Lower leg skin (tissue), 3 donors: ENCODE results near the gene RAB1B.

ENCODE experiments used
- CTCF ChIP-seq, 3 donors: fragments of 450-650 bp; IDR thresholded peaks; one replicate each; pipeline ENCODE4 v1.5.1; 2016; ENCODE audit warnings: antibody characterized with exemption in 3 of 3, mild to moderate bottlenecking in 3 of 3, moderate library complexity in 2 of 3
- POLR2A ChIP-seq, 2 donors: fragments of 450-650 bp; IDR thresholded peaks; one replicate each; pipeline ENCODE4 v1.6.1; 2016 to 2017; ENCODE audit warnings: antibody characterized with exemption in 2 of 2, mild to moderate bottlenecking in 1 of 2, moderate library complexity in 1 of 2

- TF ChIP-seq POLR2A (IDR thresholded peaks at IDR 0.05), result no peak
- no peak for TF ChIP-seq CTCF (IDR thresholded peaks at IDR 0.05)
Observed at GRCh38 chr11:66262696-66263095, 5.7 kb upstream of the RAB1B start.
